ENCODE results near the gene TRANK1.

The TRANK1 gene

GRCh38 chr3:36786921-36787890 is 157.6 kb downstream of the TRANK1 start:
- no peak for DNase-seq

- no peak for DNase-seq
Observed at GRCh38 chr3:36784138-36784635, 160.7 kb downstream of the TRANK1 start.

- no peak for DNase-seq
Observed at GRCh38 chr3:36777424-36778218, 167.2 kb downstream of the TRANK1 start.
